B cell (primary cell): Measurements from ENCODE around the gene LRRC10B. TPM values are rescaled to one million over a fixed set of nuclear protein-coding genes. Genes with fewer than 3 reads are reported as not detected.

Experiments
- ATAC-seq: fragments of 200-7000 bp; cut with Tn5 transposase; one replicate; pipeline ENCODE4 v1.10.0; 2021; ENCODE audit warnings: low read depth, mild to moderate bottlenecking, moderate number of reproducible peaks, moderate library complexity
- CTCF ChIA-PET: fragments of 350-600 bp; sonication (Branson Sonifier 250); formaldehyde crosslinking; loops from one replicate; lab custom pipeline; 2021; ENCODE audit warnings: antibody characterized with exemption, inconsistent platforms; lab: Charles Lee
- POLR2A ChIA-PET: fragments of 350-600 bp; sonication (Branson Sonifier 250); formaldehyde crosslinking; loops from one replicate; lab custom pipeline; 2021; ENCODE audit warnings: antibody characterized with exemption; lab: Charles Lee
- DNase-seq: peaks from one replicate; pipeline ENCODE4 v3.0.0; 2013
- H2AFZ ChIP-seq: 2 replicates; pipeline ENCODE4 v1.6.1; 2012; ENCODE audit warnings: mild to moderate bottlenecking, low read depth, low read length; ENCODE audit not compliant: insufficient read depth, poor library complexity, severe bottlenecking
- H3K27ac ChIP-seq, 2 donors: 1 replicate in 1 of 2; 2 replicates in 1 of 2; pipeline ENCODE4 v1.5.1; 2012 to 2013; ENCODE audit warnings: low read length in 2 of 2, mild to moderate bottlenecking in 2 of 2, moderate library complexity in 1 of 2
- H3K27me3 ChIP-seq, 4 experiments: fragments of 200-600 bp in 1 of 4; sonication (generic) in 1 of 4; replicated peaks in 1 of 4; 1 replicate in 2 of 4; 2 replicates in 2 of 4; pipeline versions ENCODE4 v1.6.1 to v1.7.0; 2013 to 2016; ENCODE audit warnings: low read length in 3 of 4, mild to moderate bottlenecking in 2 of 4, mixed read lengths in 1 of 4, moderate library complexity in 1 of 4; ENCODE audit not compliant: insufficient read depth in 4 of 4, control insufficient read depth in 3 of 4; ENCODE audit errors: control extremely low read depth in 1 of 4
- H3K36me3 ChIP-seq, 2 experiments: replicated peaks in 1 of 2; 1 replicate in 1 of 2; 2 replicates in 1 of 2; pipeline versions ENCODE4 v1.6.1 to v1.7.1; 2013; ENCODE audit warnings: low read length in 1 of 2; ENCODE audit not compliant: insufficient read depth in 2 of 2, control insufficient read depth in 1 of 2; ENCODE audit errors: control extremely low read depth in 1 of 2, extremely low read depth in 1 of 2
- H3K4me1 ChIP-seq, 2 donors: fragments of 200-600 bp in 1 of 2; sonication (generic) in 1 of 2; 1 replicate in 1 of 2; 2 replicates in 1 of 2; pipeline versions ENCODE4 v1.5.1 to v1.6.1; 2013 to 2017; ENCODE audit warnings: low read length in 2 of 2; ENCODE audit not compliant: control insufficient read depth in 2 of 2, insufficient read depth in 2 of 2
- H3K4me2 ChIP-seq: replicated peaks from 2 replicates; pipeline ENCODE3; 2012; ENCODE audit warnings: mild to moderate bottlenecking, low read depth, low read length; ENCODE audit not compliant: poor library complexity, severe bottlenecking
- H3K4me3 ChIP-seq, 5 experiments: fragments of 200-600 bp in 1 of 5; sonication (generic) in 1 of 5; 1 replicate in 3 of 5; 2 replicates in 2 of 5; pipeline versions ENCODE4 v1.5.1 to v1.7.0; 2011 to 2016; ENCODE audit warnings: low read length in 4 of 5, mild to moderate bottlenecking in 4 of 5, low read depth in 2 of 5, control low read depth in 1 of 5, moderate library complexity in 1 of 5; ENCODE audit not compliant: insufficient read depth in 1 of 5; ENCODE audit errors: control extremely low read depth in 1 of 5, extremely low read depth in 1 of 5
- H3K79me2 ChIP-seq: fragments of 200-600 bp; sonication (generic); one replicate; pipeline ENCODE4 v1.6.0; 2016; ENCODE audit warnings: low read length; ENCODE audit not compliant: control insufficient read depth, insufficient read depth
- H3K9ac ChIP-seq: fragments of 200-600 bp; sonication (generic); 2 replicates; pipeline ENCODE4 v1.6.1; 2017; ENCODE audit warnings: mild to moderate bottlenecking, low read length, moderate library complexity
- H3K9me3 ChIP-seq, 3 donors: one replicate each; pipeline versions ENCODE4 v1.6.1 to v1.7.1; 2013; ENCODE audit warnings: low read length in 2 of 3; ENCODE audit not compliant: control insufficient read depth in 2 of 3, insufficient read depth in 1 of 3; ENCODE audit errors: control extremely low read depth in 1 of 3
- H4K20me1 ChIP-seq: 2 replicates; pipeline ENCODE4 v1.6.0; 2012; ENCODE audit warnings: mild to moderate bottlenecking, low read length; ENCODE audit not compliant: insufficient read depth, control insufficient read depth, poor library complexity, severe bottlenecking
- H3K27ac Mint-ChIP-seq: one replicate; pipeline ENCODE4 v1.8.0; 2021; ENCODE audit warnings: mixed read lengths
- H3K27me3 Mint-ChIP-seq: one replicate; pipeline ENCODE4 v1.8.0; 2021; ENCODE audit warnings: mixed read lengths
- H3K4me1 Mint-ChIP-seq: one replicate; pipeline ENCODE4 v1.8.0; 2021; ENCODE audit warnings: mixed read lengths
- H3K4me3 Mint-ChIP-seq: one replicate; pipeline ENCODE4 v1.8.0; 2021; ENCODE audit warnings: mixed read lengths
- H3K9me3 Mint-ChIP-seq: one replicate; pipeline ENCODE4 v1.8.0; 2022; ENCODE audit warnings: mixed read lengths; ENCODE audit not compliant: insufficient read depth
- EZH2 ChIP-seq: IDR thresholded peaks from 2 replicates; pipeline ENCODE4 v1.6.1; 2012; ENCODE audit warnings: borderline replicate concordance, low read depth, mild to moderate bottlenecking, moderate library complexity, low read length; ENCODE audit not compliant: insufficient read depth, poor library complexity, severe bottlenecking
- WGBS: methylation state at CpG from one replicate; pipeline ENCODE4 v1.1.5; 2013; ENCODE audit warnings: missing lambda C conversion rate; ENCODE audit not compliant: insufficient coverage; 5-methylcytosine and 5-hydroxymethylcytosine counted together
- intact Hi-C: fragments of 100-400 bp; cut with micrococcal nuclease; formaldehyde crosslinking; loops from one replicate; pipeline ENCODE4 v1.10.0; 2022
- polyA plus RNA-seq: library from polyadenylated mRNA; depleted of rRNA; stranded (reverse); fragments of >200 nt; gene quantifications from 2 replicates; pipeline ENCODE4 v1.2.3, GENCODE V29; 2012
- total RNA-seq, 2 donors: library from RNA; stranded (reverse); fragments of 120-200 nt in 1 of 2; gene quantifications; 1 replicate in 1 of 2; 2 replicates in 1 of 2; pipeline versions ENCODE4 v1.2.3 to v1.2.4, GENCODE V29; 2013 to 2022
- TF ChIP-seq, protein P1 (sequence below): fragments of 200-600 bp; IDR thresholded peaks from one replicate; pipeline ENCODE4 v1.8.0; 2022; ENCODE audit warnings: antibody characterized with exemption, mild to moderate bottlenecking

Gene LRRC10B
- total and polyA plus RNA-seq, 2 donors (not counting 1 experiment from before 2014, with no cell fraction given) = 0.15 TPM; not detected in 1

DNA sequence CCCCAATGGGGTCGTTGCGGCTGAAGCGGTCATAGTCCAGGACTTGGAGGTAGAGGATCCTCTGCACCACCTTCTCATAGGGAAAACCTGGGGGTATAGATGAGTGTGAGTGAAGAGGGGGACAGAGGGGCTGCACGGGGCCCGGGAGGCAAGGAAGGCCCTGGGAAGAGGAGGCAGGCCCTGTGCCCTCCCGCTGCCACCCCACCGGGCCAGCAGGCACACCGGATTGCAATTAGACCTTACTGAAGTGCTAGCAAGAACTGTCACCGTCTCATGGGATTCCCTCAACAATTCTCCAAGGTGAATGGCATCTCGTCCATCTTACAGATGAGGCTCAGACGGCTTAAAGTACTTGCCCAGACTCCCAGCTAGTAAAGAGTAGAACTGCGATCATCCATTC lies 15.9 kb downstream of the LRRC10B start:
- Histone ChIP-seq H3K79me2 (no peaks in the 10 kb centered on the region), H3K4me2 (no peak overlapping the region), H3K27ac (no peak overlapping the region), H3K4me1 (no peaks in the 10 kb centered on the region), H3K36me3 (no peaks in the 10 kb centered on the region), H3K9ac (no peak overlapping the region), H3K4me3 (no peak overlapping the region), H4K20me1 (no peaks in the 10 kb centered on the region), H3K9me3 (no peaks in the 10 kb centered on the region), H2AFZ (no peak overlapping the region), H3K27me3 (peaks cover 0 to 4% (median under 1%) of the 10 kb centered on the region in 4 experiments)
- no peaks in the 10 kb centered on the region for H3K9me3 Mint-ChIP-seq
- WGBS = 87% methylated on average over 12 of the region's 12 CpGs
- H3K4me3 Mint-ChIP-seq = no peak overlapping the region
- no peak for TF ChIP-seq EZH2
- TF ChIP-seq, protein P1, sequence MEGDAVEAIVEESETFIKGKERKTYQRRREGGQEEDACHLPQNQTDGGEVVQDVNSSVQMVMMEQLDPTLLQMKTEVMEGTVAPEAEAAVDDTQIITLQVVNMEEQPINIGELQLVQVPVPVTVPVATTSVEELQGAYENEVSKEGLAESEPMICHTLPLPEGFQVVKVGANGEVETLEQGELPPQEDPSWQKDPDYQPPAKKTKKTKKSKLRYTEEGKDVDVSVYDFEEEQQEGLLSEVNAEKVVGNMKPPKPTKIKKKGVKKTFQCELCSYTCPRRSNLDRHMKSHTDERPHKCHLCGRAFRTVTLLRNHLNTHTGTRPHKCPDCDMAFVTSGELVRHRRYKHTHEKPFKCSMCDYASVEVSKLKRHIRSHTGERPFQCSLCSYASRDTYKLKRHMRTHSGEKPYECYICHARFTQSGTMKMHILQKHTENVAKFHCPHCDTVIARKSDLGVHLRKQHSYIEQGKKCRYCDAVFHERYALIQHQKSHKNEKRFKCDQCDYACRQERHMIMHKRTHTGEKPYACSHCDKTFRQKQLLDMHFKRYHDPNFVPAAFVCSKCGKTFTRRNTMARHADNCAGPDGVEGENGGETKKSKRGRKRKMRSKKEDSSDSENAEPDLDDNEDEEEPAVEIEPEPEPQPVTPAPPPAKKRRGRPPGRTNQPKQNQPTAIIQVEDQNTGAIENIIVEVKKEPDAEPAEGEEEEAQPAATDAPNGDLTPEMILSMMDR = no peak
- ATAC-seq (no peak), DNase-seq (no peak)
- no peaks in the 10 kb centered on the region for H3K4me1 Mint-ChIP-seq
- intact Hi-C loops = no loop called here
- ChIA-PET POLR2A (no interaction called here), CTCF (no interaction called here)
- no peak overlapping the region for H3K27ac Mint-ChIP-seq
- H3K27me3 Mint-ChIP-seq = peaks cover 39% of the 10 kb centered on the region

GRCh38 chr11:61524963-61525587 lies 16.5 kb downstream of the LRRC10B start:
- 91% methylated on average over 18 of the region's 19 CpGs for WGBS
- no peak for ATAC-seq
- Histone ChIP-seq H3K4me3 (no peak overlapping the region), H3K4me1 (no peaks in the 10 kb centered on the region), H4K20me1 (no peaks in the 10 kb centered on the region), H3K27me3 (peaks cover 0 to 4% (median under 1%) of the 10 kb centered on the region in 4 experiments), H3K9me3 (no peaks in the 10 kb centered on the region), H3K9ac (no peak overlapping the region), H3K27ac (no peak overlapping the region), H3K36me3 (no peaks in the 10 kb centered on the region), H3K79me2 (no peaks in the 10 kb centered on the region), H2AFZ (no peak overlapping the region), H3K4me2 (no peak overlapping the region)
- Mint-ChIP-seq H3K27me3 (peaks cover 38% of the 10 kb centered on the region), H3K4me1 (no peaks in the 10 kb centered on the region), H3K4me3 (no peak overlapping the region), H3K27ac (no peak overlapping the region), H3K9me3 (no peaks in the 10 kb centered on the region)
- no peak for DNase-seq
- intact Hi-C loops = no loop called here
- ChIA-PET POLR2A (no interaction called here), CTCF (interaction anchor here (2.2 kb wide), 1 partner anchor 8 kb away, joined by 10 read pairs; no protein-coding TSS in a partner anchor)
- TF ChIP-seq, protein P1 = no peak
- no peak for TF ChIP-seq EZH2
